ENCODE measurements around the gene POU5F1. TPM values are rescaled to one million over a fixed set of nuclear protein-coding genes. Genes with fewer than 3 reads are reported as not detected.

Gene POU5F1
- total RNA-seq, 2 experiments from 2014 or later = 0.21 TPM; not detected in 1

Other genes starting within 250 kb of the POU5F1 start
- gene SFTA2, start 238.5 kb downstream of the POU5F1 start, total RNA-seq = not detected
- gene MUCL3, start 229.7 kb downstream of the POU5F1 start, total RNA-seq = not detected
- gene MUC21, start 187.0 kb downstream of the POU5F1 start, total RNA-seq = not detected
- not detected for gene MUC22, start 160.2 kb downstream of the POU5F1 start, total RNA-seq
- not detected for gene C6orf15, start 58.1 kb downstream of the POU5F1 start, total RNA-seq
- under 1 TPM; 0.18 to 0.33 TPM for gene PSORS1C1, start 55.9 kb downstream of the POU5F1 start, total RNA-seq
- not detected for gene CDSN, start 50.2 kb downstream of the POU5F1 start, total RNA-seq
- not detected for gene PSORS1C2, start 31.6 kb downstream of the POU5F1 start, total RNA-seq
- gene CCHCR1, start 12.9 kb downstream of the POU5F1 start, total RNA-seq = 10 to 100 TPM; 39.7 to 57.6 TPM
- 10 to 100 TPM; 82.6 to 88.0 TPM for gene TCF19, start 12.1 kb downstream of the POU5F1 start, total RNA-seq
- gene HLA-C, start 101.4 kb upstream of the POU5F1 start, total RNA-seq = 100 to 1,000 TPM; 660 to 678 TPM
- gene HLA-B, start 186.5 kb upstream of the POU5F1 start, total RNA-seq = 1,000 to 10,000 TPM; 2,101 to 2,412 TPM
- gene MICA, start 232.9 kb upstream of the POU5F1 start, total RNA-seq = 1 to 10 TPM; 6.3 to 7.1 TPM